A549 (cell line): ENCODE results near the gene SBNO2.

Experiments
- EP300 ChIP-seq, 2 experiments: fragments of >200 bp; sonication (Bioruptor Twin); formaldehyde crosslinking; IDR thresholded peaks; 2 replicates in 1 of 2; 3 replicates in 1 of 2; pipeline ENCODE4 v1.6.1; 2016 to 2017
- FOXS1 ChIP-seq: fragments of 250-450 bp; sonication (Bioruptor Pico); IDR thresholded peaks from 2 replicates; pipeline ENCODE4 v1.5.0; 2020; ENCODE audit warnings: mild to moderate bottlenecking, moderate library complexity
- KDM1A ChIP-seq: fragments of 200-600 bp; sonication (generic); IDR thresholded peaks from 2 replicates; pipeline ENCODE4 v1.6.1; 2016; ENCODE audit warnings: low read depth, mild to moderate bottlenecking
- POLR2A ChIP-seq: IDR thresholded peaks from 2 replicates; pipeline ENCODE4 v1.6.1; 2012; ENCODE audit warnings: mild to moderate bottlenecking, low read length
- SREBF2 ChIP-seq: fragments of 450-650 bp; IDR thresholded peaks from 2 replicates; pipeline ENCODE4 v1.6.1; 2014; ENCODE audit warnings: mild to moderate bottlenecking, moderate library complexity
- ZFP36 ChIP-seq: fragments of 450-650 bp; IDR thresholded peaks from 2 replicates; pipeline ENCODE4 v1.6.1; 2014; ENCODE audit warnings: borderline replicate concordance; ENCODE audit not compliant: partially characterized antibody
- TF ChIP-seq, protein P1 (sequence below): fragments of >200 bp; sonication (Bioruptor Twin); formaldehyde crosslinking; IDR thresholded peaks from 3 replicates; pipeline ENCODE4 v1.5.1; 2016
- TF ChIP-seq, protein P2 (sequence below): IDR thresholded peaks from 2 replicates; pipeline ENCODE4 v1.6.1; 2012

DNA sequence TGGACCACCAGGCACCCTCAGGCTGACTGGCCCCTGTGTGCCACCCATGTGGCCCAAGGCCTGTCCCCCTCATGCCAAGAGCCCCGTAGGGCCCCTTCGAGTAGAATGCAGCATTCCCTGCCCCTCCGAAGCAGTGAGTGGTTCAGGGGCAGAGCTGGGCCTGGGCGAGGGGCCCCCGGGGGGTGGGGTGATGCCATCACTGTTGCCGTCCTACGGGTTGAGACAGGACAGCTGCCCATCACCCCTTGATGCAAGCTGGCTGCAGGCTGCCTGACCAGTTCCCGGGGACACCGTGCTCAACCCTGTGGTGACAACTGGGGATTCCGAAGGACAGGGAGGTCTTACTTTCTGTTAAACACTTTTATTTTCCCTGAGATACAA, 4.7 kb downstream of the SBNO2 start:
- TF ChIP-seq KDM1A (no peak), SREBF2 (no peak), FOXS1 (no peak), POLR2A (no peak), EP300 (IDR thresholded peaks at IDR 0.05) (no peak), ZFP36 (no peak)
- TF ChIP-seq, protein P1, sequence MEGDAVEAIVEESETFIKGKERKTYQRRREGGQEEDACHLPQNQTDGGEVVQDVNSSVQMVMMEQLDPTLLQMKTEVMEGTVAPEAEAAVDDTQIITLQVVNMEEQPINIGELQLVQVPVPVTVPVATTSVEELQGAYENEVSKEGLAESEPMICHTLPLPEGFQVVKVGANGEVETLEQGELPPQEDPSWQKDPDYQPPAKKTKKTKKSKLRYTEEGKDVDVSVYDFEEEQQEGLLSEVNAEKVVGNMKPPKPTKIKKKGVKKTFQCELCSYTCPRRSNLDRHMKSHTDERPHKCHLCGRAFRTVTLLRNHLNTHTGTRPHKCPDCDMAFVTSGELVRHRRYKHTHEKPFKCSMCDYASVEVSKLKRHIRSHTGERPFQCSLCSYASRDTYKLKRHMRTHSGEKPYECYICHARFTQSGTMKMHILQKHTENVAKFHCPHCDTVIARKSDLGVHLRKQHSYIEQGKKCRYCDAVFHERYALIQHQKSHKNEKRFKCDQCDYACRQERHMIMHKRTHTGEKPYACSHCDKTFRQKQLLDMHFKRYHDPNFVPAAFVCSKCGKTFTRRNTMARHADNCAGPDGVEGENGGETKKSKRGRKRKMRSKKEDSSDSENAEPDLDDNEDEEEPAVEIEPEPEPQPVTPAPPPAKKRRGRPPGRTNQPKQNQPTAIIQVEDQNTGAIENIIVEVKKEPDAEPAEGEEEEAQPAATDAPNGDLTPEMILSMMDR, result no peak
- TF ChIP-seq, protein P2, sequence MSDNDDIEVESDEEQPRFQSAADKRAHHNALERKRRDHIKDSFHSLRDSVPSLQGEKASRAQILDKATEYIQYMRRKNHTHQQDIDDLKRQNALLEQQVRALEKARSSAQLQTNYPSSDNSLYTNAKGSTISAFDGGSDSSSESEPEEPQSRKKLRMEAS, result 0 out of 2 replicates have a peak, but pooled peaks have one; percentile 6
